ENCODE data around the gene CRYBG2.
"Not testable (repeated sequence)": the region's sequence is repeated elsewhere in the genome, so short reads cannot be mapped to it uniquely, and the experiment has no call there.

DNA sequence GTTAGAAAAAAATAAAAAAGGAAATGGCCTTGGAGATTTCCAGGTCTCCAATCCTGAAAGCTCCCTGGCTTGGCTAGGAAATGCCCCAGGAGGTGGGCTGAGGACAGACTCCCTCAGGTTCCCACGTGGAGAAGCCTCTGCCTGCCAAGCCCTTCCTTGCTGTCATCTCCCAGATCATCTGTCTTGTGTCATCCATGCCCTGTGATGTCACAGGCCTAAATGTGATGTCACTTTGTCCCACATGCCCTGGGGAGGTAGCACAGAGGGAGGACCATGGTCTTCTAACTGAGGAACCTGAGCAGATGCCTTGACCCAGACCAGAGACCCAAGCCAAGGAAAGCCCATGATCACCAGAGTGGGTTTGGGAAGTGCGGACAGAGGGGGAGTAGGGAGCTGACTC lies 20.4 kb upstream of the CRYBG2 start:
- TF ChIP-seq, protein P1, sequence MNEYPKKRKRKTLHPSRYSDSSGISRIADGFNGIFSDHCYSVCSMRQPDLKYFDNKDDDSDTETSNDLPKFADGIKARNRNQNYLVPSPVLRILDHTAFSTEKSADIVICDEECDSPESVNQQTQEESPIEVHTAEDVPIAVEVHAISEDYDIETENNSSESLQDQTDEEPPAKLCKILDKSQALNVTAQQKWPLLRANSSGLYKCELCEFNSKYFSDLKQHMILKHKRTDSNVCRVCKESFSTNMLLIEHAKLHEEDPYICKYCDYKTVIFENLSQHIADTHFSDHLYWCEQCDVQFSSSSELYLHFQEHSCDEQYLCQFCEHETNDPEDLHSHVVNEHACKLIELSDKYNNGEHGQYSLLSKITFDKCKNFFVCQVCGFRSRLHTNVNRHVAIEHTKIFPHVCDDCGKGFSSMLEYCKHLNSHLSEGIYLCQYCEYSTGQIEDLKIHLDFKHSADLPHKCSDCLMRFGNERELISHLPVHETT (CRISPR knock-in tag; conservative IDR thresholded peaks at IDR 0.05), result not testable (repeated sequence)
- not testable (repeated sequence) for TF ChIP-seq ATF1 (CRISPR knock-in tag; IDR thresholded peaks at IDR 0.05); TCF12 (IDR thresholded peaks at IDR 0.05); TCF12 (CRISPR knock-in tag; IDR thresholded peaks at IDR 0.05); ZNF468 (CRISPR knock-in tag; IDR thresholded peaks at IDR 0.05); SP2 (CRISPR knock-in tag; IDR thresholded peaks at IDR 0.05); TARDBP (CRISPR knock-in tag; IDR thresholded peaks at IDR 0.05); HOXD1 (CRISPR knock-in tag; IDR thresholded peaks at IDR 0.05); ARNT (IDR thresholded peaks at IDR 0.05)
- TF ChIP-seq, protein P2, sequence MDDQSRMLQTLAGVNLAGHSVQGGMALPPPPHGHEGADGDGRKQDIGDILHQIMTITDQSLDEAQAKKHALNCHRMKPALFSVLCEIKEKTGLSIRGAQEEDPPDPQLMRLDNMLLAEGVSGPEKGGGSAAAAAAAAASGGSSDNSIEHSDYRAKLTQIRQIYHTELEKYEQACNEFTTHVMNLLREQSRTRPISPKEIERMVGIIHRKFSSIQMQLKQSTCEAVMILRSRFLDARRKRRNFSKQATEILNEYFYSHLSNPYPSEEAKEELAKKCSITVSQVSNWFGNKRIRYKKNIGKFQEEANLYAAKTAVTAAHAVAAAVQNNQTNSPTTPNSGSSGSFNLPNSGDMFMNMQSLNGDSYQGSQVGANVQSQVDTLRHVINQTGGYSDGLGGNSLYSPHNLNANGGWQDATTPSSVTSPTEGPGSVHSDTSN (CRISPR knock-in tag; IDR thresholded peaks at IDR 0.05; ENCODE audit: borderline replicate concordance), result not testable (repeated sequence)
